HG02798 (cell line): Measurements from ENCODE around the gene TRIM73.
"Not testable (repeated sequence)": the region's sequence is repeated elsewhere in the genome, so short reads cannot be mapped to it uniquely, and the experiment has no call there.

Source experiments
- ATAC-seq: cut with Tn5 transposase; IDR thresholded peaks from one replicate; pipeline ENCODE4 v1.9.1; 2021; ENCODE audit warnings: mild to moderate bottlenecking; ENCODE audit not compliant: unreplicated experiment, poor library complexity

The TRIM73 gene

GRCh38 chr7:75414708-75415427, 19.4 kb downstream of the TRIM73 start:
- not testable (repeated sequence) for ATAC-seq

GRCh38 chr7:75415428-75415817, 20.0 kb downstream of the TRIM73 start:
- not testable (repeated sequence) for ATAC-seq

- ATAC-seq, result not testable (repeated sequence)
Observed at GRCh38 chr7:75415829-75416373, 20.5 kb downstream of the TRIM73 start.

- not testable (repeated sequence) for ATAC-seq
Observed at GRCh38 chr7:75416787-75417186, 21.4 kb downstream of the TRIM73 start.

- ATAC-seq, result not testable (repeated sequence)
Observed at GRCh38 chr7:75418292-75418858, 22.9 kb downstream of the TRIM73 start.

GRCh38 chr7:75419210-75419609, 23.8 kb downstream of the TRIM73 start:
- ATAC-seq, result not testable (repeated sequence)

GRCh38 chr7:75419693-75420092, 24.3 kb downstream of the TRIM73 start:
- not testable (repeated sequence) for ATAC-seq

- ATAC-seq, result not testable (repeated sequence)
Observed at GRCh38 chr7:75420152-75420551, 24.7 kb downstream of the TRIM73 start.

- not testable (repeated sequence) for ATAC-seq
Observed at GRCh38 chr7:75421798-75422710, 26.6 kb downstream of the TRIM73 start.

- not testable (repeated sequence) for ATAC-seq
Observed at GRCh38 chr7:75423481-75423880, 28.1 kb downstream of the TRIM73 start.

- not testable (repeated sequence) for ATAC-seq
Observed at GRCh38 chr7:75439000-75439399, 43.6 kb downstream of the TRIM73 start.

GRCh38 chr7:75442101-75442464, 46.7 kb downstream of the TRIM73 start:
- peak; percentile 43 for ATAC-seq

GRCh38 chr7:75442465-75443111, 47.2 kb downstream of the TRIM73 start:
- ATAC-seq, result peak; percentile 90

- not testable (repeated sequence) for ATAC-seq
Observed at GRCh38 chr7:75449946-75450345, 54.5 kb downstream of the TRIM73 start.

- ATAC-seq, result peak; percentile 84
Observed at GRCh38 chr7:75452494-75452955, 57.1 kb downstream of the TRIM73 start.
